Measurements from ENCODE around the gene ERMP1.

ERMP1 gene

DNA sequence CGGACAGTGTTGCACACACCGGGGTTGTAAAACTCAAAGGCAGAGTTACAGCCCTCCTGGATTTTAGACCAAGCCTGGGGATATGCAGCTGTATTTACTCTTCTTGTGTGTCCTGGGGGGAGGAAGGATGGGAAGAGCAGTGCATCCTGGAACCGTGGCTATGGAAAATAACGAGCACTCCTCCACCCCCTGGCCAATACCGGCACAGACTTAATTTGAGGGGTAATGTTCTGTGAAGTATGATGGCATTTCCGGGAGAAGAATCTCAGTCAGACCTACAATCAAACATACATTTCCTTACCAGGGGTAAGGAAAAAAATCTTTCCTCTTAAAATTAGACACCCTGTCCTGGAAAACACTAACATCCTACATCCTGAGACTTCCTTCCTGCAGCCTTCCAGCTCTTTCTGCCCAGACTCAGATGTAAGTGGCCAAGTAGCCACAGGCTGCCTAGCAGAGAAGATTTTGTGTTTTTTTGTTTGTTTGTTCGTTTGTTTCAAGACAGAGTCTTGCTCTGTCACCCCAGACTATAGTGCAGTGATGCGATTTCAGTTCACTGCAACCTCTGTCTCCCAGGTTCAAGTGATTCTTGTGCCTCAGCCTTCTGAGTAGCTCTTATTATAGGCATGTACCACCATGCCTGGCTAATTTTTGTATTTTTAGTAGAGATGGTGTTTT lies 11.0 kb upstream of the ERMP1 start:
- TF ChIP-seq, protein P1, sequence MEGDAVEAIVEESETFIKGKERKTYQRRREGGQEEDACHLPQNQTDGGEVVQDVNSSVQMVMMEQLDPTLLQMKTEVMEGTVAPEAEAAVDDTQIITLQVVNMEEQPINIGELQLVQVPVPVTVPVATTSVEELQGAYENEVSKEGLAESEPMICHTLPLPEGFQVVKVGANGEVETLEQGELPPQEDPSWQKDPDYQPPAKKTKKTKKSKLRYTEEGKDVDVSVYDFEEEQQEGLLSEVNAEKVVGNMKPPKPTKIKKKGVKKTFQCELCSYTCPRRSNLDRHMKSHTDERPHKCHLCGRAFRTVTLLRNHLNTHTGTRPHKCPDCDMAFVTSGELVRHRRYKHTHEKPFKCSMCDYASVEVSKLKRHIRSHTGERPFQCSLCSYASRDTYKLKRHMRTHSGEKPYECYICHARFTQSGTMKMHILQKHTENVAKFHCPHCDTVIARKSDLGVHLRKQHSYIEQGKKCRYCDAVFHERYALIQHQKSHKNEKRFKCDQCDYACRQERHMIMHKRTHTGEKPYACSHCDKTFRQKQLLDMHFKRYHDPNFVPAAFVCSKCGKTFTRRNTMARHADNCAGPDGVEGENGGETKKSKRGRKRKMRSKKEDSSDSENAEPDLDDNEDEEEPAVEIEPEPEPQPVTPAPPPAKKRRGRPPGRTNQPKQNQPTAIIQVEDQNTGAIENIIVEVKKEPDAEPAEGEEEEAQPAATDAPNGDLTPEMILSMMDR (conservative IDR thresholded peaks at IDR 0.05) = no peak; the same call in 1 of the 2 replicates
- TF ChIP-seq ZFX (IDR thresholded peaks at IDR 0.05) = no peak
- H3K27ac ChIP-seq = peak overlapping the region; percentile 68

DNA sequence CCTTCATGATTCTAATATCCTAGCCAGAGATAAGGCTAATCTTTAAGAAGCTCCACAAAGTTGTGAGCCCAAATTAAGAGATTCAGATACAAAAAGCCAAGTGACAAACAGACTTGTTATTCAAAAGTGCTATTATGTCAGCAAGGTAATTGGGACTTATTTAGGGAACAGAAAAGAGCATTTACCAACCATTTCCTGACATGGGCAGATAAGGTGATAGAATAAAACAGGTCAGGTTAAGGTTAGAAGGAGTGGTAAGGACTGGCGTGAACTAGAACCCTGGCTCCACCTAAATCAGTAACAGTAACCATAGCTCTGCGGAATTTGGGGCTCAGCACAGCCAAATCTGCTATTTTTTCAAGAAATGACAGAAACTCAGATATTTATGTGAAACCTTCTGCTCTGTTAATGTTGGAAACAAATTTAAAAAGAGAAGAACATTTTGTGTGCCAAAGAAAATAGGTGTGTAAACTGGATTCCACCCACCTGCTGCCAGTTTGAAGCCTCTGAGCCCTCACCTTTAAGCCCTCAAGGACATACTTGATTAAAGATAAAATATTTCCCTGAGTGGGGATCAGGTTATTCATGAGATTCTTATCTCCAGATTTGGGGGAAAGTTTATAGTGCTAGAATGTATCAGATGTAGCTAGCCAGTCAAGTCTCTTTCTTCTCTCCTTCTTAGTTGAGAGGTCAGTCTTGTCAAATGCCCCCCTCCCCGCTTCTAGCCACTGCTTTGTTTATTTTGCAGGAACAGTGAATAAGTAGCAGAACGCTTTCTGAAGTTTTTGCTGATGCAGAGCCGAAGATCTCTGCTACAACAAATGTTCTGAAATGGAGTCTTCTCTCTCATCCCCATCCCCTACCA lies 10.2 kb upstream of the ERMP1 start:
- TF ChIP-seq ZFX (IDR thresholded peaks at IDR 0.05) = no peak
- TF ChIP-seq, protein P1 (conservative IDR thresholded peaks at IDR 0.05) = no peak
- H3K27ac ChIP-seq = peak overlapping the region; percentile 68

DNA sequence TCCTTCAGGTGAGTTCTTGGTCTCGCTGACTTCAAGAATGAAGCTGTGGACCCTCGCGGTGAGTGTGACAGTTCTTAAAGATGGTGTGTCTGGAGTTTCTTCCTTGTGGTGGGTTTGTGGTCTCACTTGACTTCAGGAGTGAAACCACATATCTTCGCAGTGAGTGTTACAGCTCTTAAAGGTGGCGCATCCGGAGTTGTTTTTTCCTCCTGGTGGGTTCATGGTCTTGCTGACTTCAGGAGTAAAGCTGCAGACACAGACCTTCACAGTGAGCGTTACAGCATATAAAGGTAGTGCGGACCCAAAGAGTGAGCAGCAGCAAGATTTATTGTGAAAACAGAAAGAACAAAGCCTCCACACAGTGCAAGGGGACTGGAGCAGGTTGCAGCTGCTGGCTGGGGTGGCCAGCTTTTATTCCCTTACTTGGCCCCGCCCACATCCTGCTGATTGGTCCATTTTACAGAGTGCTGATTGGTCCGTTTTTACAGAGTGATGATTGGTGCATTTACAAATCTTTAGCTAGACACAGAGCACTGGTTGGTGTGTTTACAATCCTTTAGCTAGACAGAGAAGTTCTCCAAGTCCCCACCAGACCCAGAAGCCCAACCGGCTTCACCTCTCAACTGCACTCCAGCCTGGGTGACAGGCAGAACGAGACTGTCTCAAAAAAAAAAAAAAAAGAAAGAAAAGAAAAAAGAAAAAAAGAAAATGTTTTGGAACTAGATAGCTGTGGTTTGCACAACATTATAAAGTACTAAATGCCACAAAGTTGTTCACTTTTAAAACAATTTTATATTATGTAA lies 9.1 kb upstream of the ERMP1 start:
- H3K27ac ChIP-seq = no peak overlapping the region; the same call in 1 of the 2 replicates
- TF ChIP-seq ZFX (IDR thresholded peaks at IDR 0.05) = no peak
- TF ChIP-seq, protein P1 (conservative IDR thresholded peaks at IDR 0.05) = no peak

DNA sequence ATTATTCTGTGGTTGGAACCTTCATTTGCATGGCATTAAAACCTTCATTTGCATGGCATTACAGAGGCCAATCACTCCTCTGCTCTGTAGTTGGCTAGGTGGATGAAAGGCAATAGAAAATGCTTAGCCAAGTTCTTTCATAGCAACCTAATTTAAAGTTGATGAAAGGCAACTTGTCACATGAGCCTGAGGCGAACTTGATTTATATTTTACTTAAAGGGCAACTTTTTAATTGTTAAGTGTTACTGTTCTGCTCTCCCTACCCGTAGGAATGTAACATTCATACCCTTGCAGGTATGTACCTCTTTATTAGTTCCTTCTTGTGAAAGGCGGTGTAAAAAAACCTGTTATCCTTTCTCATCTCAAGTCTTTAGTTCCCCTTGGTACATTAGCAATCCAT lies 7.9 kb upstream of the ERMP1 start:
- H3K27ac ChIP-seq = no peak overlapping the region
- TF ChIP-seq ZFX (IDR thresholded peaks at IDR 0.05) = no peak
- TF ChIP-seq, protein P1 (conservative IDR thresholded peaks at IDR 0.05) = no peak

DNA sequence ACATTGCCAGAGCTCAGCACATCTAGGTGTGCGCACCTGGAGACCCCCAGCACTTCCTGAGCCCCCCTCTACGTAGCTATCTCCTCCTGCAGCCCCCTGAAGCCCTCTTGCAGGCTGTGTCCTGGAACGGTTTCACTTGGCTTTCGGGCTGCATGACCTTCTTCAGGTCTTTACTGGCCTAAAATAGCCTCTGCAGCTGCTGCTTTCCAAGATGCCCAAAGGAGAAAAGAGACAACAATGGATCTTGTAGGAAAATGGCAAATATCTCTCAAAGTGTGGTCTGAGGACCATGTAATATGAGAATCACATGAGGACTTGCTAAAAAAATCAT lies 6.6 kb upstream of the ERMP1 start:
- TF ChIP-seq, protein P1 (conservative IDR thresholded peaks at IDR 0.05) = no peak
- TF ChIP-seq ZFX (IDR thresholded peaks at IDR 0.05) = no peak
- H3K27ac ChIP-seq = peak overlapping the region; percentile 61

DNA sequence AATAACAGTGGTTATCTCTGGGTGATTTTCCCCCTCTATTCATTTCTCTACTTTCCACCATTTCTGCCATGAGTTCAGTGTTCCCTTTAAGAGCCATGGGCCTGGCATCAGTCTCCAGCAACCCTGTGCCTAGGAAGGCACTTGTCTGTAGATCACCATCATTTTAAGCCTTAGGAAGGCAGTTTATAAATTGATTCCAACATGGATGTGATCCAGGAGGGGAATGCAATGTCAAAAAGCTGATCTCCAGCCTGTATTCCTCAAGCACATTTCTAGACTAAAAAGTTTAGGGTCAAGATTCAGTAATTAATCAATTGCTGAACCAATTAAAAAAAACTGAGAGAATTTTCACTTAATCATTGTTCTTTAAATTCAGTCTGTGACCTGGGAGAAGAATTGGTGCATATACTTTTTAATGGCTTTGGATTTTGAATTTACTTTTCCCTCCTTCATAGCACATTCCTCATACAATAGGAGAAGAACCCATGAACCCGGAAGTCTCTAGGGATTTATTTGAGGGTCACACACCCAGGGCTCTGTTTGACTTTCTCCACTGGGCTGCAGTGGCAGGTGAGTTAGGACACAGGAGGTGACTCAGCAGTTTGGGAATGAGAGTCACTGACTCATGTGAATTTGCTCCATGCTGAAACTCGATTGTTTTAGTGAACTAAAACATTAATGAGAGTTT lies 6.1 kb upstream of the ERMP1 start:
- peak overlapping the region; percentile 61 for H3K27ac ChIP-seq

More for the DNA sequence above, 6.1 kb upstream of the ERMP1 start:
- TF ChIP-seq, protein P1 (conservative IDR thresholded peaks at IDR 0.05) = no peak
- TF ChIP-seq ZFX (IDR thresholded peaks at IDR 0.05) = no peak
